NCI-H187 treated with DMSO at 0.1 percent for 48 hours (cell line): ENCODE results near the gene C2CD4B.
A peak's percentile ranks its signal among the peaks of the same experiment; 100 is the strongest.

Experiments used
- DNase-seq: peaks from one replicate; lab custom pipeline; 2025; lab: John Stamatoyannopoulos, UW

C2CD4B gene

DNA sequence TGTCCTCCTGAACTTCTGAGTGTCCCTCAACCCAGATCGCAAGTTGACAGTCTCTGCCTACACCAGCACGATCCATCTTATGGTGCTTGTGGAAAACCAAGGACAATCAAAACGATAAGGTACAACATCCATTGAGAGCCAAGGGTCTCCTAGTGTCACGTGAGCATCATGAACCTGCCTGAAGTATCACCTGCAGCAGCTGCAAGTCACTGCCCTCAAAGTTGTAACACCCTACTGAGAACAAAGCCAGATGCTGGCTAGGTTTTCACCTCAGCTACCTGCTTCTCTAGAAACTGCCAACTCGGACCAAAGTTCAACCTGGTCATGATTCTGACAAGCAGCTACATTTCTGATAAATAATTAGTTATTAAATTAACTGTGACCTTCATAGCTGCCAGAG is 17.5 kb downstream of the C2CD4B start:
- DNase-seq = no peak

DNA sequence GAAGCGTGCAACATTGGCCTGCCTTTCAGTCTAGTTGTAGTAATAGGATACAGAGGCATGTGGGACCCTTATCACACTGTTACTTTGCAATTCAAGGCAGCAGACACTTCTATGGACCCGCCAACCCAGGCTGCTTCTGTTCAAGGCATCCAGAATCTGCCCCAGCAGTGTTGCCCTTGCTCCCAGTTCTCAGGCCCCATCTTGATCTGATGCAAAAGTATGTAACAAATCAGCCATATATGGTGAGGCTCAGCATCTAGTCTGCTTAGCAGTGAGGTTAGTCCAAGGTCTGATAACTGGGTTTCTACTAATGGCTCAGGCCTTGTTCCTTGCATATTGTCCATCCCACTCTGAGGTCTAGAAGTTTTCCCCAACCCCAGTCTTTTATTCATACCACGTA is 17.9 kb downstream of the C2CD4B start:
- no peak for DNase-seq

DNA sequence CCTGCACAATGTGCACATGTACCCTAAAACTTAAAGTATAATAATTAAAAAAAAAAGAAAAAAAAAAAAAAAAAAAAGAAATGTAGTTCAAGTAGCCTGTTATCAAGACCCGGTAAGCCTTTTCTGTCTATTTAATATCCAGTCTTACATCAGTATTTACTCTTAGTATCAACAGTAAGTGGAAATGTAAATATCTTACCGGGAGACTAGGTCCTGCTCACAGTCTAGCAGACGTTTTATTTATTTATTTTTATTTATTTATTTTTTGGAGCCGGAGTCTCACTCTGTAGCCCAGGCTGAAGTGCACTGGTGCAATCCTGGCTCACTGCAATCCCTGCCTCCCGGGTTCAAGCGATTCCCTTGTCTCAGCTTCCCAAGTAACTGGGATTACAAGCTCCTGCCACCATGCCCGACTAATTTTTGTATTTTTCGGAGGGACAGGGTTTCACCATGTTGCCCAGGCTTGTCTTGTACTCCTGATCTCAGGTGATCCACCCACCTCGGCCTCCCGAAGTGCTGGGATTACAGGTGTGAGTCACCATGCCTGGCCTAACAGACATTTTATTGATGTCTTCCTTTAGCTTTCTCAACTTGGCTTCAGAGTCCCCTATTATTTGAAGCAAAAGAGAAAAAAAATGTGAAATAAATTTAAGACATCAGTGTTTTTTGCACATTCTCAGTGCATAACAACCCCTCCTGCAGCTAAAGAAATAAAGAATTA is 19.9 kb downstream of the C2CD4B start:
- DNase-seq = no peak

DNA sequence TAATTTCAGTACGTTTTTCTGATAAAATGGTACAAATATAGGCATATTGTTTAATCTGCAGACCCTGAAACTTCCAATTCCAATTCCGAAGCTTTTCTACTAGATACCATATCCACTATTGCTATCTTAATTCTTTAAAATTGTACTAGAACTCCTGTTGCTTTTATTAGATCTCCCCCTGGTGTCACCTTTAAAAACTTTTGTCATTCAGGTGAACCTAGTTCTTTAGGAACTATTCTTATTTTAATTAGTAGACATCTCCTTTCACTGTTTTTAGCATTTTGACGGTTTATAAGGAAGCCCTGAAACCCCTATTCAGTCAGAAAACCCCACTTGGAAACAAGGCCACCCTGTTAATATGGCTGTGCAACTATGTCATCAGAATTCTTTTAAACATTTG is 22.3 kb downstream of the C2CD4B start:
- no peak for DNase-seq

DNA sequence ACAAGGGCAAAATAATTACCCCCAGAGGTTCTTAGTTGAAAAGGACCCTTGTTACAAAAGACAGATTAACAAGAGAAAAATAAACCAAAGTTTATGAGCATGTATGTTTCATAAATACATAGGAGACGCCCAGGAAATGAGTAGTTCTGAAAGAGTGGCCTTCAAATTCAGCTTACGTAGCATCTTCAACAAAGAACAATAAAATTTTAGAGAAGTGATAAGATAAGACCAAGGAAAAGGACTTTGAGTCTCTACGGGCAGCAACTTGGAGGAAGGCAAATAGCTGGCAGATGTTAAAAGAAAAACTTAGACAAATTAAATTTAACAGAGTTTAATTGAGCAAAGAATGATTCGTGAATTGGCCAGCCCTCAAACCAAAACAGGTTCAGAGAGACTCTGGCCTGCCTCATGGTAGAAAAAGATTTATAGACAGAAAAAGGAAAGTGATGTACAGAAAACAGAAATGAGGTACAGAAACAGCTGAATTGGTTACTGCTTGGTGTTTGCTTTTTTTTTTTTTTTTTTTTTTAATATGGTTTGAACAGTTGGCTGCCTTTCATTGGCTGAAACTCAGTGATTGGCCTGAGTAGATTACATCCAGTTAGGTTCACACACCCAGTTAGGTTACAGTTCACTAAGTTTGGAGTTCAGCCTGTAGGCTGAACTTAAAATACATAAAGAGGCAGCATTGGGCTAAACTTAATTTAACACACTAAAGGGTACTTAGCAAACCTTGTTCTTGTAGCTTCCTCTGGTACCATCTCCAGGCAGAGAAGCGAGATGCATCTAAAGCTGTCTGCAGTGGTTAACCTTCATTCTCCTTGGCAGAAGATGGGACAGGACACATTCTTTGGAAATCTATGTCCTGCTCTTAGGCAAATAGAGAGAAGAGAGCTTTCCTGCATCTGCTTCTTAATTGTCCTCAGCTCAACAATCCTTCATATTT is 23.2 kb downstream of the C2CD4B start:
- DNase-seq = no peak

DNA sequence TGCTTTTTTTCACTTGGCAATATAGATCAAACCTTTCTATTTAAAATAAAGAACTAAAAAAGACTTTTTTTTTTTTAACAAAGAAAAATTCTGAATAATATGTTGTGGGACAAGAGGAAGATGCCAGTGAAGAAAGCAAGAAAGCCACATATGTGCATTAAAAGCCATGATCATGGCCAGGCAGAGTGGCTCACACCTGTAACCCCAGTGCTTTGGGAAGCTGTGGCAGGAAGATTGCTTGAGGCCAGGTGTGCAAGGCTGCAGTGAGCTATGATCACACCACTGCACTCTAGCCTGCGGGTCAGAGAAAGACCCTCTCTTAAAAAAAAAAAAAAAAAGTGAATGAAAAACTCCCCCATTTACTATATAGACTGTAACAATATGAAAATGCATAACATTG is 23.9 kb downstream of the C2CD4B start:
- no peak for DNase-seq

DNA sequence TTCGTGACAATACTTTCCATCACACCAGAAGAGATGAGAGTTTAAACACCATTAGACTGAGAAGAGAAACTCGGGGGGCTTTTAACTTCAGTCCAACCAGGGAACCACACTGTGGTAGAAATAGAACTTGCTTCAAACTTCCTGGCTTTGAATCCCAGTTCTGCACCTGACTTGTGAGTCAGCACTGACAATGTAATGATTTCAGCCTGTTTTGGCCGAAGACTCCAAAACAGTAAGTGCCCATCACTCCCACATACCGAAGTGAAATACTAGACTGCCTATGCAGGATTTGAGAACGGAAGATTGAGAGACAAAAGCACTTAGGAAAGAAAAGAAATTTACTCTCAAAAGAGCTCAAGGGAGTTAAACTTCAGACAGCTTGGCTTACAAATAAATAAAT is 27.0 kb downstream of the C2CD4B start:
- DNase-seq = no peak

DNA sequence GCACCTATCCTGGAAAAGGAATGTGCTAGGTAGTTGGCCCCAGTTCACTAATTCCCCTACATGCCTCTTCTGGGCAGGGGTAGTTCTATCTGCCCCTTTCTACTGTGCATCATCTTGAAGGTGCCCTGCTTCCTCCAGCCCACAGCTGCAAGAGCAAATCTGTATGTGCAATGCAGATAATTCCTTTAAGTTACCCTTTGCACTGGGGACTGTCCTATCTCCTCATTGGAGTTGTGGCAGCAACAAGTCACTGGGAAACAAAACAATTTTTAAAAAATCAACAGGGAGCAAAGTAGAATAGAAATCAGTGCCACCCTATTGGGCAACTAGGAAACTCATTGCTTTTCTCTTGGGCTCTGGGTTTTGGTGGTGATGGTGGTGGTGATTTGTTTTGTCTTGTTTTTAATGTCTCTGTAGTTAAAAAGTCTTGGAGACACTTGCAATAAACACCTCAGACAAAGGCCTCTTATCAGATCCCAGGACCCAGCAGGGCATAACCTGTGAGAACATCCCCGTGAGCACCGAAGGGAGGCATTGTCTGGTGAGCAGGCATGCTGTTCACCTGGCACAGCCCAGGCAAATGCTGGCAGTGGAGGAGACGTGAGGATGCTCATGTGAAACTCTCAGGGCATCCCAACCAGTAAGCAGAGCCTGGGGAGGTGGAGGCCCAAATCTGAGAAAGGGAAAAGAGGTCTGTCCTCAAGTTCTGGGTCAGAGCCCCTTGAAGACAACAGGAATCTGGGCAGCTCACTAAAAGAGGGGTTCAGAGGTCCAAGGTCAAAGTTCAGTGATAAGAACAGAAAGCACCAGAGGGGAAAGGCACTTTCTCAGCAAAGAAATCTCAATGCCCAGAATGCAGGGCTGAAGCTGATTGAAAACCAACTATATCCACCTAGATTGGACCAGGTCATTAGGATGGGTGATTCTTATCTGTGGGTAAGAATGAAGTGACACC is 27.9 kb downstream of the C2CD4B start:
- DNase-seq = no peak

DNA sequence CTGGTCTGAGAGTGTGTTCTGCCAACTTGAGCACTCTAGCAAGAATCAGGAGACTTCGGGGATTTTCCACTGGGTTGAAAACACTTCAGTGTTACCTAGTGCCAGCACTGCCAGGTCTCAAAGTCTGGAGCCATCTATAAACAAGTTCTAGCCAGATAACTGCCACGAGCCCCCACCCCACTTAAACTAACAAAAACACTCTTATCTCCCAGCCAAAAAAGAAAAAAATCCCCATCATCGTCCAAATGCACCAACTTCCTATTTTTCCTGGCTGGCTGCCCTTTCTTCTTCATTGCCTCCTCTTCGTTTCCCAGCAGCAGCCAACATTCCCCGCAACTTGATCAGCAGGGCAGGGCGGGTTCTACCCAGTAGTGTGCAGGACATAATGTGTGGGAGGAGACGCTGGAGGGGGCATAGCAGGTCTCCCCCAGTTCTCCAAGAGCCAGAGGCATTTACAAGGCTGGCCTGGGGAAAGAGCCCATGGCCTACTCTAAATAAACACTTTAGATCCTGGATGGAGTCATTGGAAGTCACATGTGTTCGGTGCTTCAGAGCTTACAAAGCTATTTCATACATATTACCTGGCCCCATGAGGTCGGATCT is 29.5 kb downstream of the C2CD4B start:
- no peak for DNase-seq

DNA sequence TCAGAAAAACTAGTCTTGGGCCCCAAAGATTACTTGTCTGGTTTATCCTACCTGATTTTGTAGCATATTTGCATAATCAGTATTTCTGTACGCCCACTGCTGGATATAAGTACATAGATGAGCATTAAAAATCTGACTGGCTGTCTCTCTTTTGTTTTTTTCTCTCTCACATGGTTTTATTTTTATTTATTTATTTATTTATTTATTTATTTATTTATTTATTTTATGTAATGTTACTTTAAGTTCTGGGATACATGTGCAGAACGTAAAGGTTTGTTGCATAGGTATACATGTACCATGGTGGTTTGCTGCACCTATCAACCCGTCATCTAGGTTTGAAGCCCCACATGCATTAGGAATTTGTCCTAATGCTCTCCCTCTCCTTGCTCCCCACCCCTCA is 31.9 kb downstream of the C2CD4B start:
- DNase-seq = no peak

DNA sequence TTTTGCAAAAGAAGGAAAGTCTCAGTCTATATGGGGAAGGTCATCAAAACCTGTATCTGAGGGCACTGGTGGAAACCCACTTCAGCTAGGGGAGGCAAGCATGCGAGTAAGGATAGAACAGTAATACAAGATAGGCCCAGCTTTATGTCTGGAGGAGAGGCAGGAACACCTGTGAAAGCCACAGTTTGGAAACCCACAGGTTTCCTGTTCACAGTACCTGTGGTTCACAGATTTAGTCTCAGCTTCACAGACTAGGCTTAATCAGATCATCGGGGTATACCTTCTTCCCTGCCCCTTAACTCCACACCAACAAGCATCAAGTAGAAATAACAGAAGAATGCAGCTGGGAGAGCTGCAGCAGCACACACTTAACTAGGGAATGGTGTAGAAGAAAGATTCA is 36.2 kb downstream of the C2CD4B start:
- DNase-seq = no peak

DNA sequence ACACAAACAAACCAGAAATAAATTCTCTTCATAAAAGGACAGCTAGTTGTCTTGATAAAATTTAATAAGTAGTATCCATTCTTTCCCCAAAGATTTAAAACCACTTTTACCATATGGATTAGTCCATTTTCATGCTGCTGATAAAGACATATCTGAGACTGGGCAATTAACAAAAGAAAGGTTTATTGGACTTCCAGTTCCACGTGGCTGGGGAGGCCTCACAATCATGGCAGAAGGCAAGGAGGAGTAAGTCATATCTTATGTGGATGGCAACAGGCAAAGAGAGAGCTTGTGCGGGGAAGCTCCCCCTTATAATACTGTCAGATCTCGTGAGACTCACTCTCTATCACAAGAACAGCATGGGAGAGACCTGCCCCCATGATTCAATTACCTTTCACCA is 38.7 kb downstream of the C2CD4B start:
- no peak for DNase-seq

DNA sequence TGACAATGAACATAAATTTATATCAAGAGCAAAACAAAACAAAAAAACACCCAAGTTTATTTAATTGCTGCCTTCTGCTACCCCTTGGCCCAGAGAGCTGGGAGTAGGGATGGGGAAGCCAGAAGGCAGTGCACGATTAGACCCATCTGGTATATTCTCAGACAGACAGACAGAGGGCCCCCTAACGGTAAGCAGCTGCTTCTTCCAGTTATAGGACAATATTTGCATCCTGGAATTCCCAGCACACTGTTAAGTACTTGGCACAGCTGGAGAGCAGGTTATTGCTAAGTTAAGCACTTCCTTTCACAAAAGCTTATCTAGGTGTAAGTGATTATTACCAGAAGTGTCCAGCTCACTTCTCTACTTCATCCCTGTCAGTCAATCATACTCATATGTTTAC is 39.3 kb downstream of the C2CD4B start:
- peak; percentile 63 for DNase-seq

DNA sequence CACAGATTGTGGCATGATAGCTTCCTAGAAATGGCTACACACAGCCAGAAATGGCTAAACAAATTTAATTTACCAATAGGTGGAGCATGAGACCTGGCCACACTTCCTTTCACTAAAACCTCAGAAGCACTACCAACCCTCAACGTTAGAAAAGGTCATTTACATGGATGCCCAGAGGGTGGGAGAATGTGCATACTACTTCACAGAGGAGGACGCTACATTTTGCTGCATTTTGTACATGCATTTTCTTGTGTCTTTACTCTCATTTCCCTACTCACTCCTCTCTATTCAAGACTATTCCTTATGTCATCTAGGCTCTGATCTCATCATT is 40.1 kb downstream of the C2CD4B start:
- no peak for DNase-seq

DNA sequence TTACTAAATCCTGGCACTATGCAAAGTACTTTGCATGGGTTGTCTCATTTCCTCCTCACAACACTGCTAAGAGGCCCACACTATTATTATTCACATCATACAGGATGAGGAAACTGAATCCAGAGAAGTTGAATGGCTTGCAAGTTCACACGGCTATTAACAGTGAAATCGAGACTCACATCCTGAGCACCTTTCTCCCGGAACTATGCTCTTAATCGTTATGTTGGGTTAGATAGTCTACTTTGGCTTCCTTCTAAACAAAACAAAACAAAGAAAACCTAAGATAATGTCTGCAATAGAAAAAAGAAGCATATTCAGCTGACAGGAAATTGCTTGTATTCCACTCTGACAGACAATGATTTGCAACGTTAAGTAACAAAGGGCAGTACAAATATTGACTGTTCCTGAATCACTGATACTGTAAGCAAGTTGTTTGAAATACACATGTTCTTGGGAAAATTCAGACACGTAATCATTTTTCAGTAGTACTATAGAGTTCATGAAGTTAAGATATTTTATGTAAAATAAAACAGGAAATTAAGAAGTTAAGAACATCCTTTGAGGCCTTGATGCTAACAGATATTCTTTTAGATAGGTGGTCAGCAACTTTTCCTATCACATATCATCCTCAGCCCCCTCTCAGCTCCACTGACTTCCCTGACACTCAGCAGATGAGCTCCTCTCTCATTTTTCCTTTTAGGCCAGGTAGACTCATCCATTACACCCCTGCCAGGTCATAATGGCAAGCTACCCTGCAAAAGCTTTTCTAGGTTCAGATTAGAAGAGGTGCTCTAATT is 40.7 kb downstream of the C2CD4B start:
- DNase-seq = no peak

DNA sequence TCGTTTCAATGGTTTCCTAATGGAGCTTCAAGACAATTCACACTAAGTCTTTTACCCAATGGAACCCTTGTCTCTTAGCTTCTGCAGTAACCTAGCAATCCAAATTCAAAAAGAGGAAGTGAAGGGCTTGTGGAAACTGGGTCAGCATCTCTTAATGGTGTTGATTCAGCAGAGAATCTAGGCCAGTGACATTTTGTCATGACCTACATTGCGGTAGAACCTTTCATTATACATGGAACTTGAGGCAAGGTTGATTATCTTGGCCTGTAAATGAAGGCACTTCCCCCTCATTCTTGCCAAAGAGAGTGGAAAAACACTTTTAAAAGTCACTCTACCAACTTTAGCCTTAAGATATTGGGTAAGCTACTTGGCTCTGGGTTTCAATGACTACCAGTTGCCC is 42.8 kb downstream of the C2CD4B start:
- DNase-seq = no peak

DNA sequence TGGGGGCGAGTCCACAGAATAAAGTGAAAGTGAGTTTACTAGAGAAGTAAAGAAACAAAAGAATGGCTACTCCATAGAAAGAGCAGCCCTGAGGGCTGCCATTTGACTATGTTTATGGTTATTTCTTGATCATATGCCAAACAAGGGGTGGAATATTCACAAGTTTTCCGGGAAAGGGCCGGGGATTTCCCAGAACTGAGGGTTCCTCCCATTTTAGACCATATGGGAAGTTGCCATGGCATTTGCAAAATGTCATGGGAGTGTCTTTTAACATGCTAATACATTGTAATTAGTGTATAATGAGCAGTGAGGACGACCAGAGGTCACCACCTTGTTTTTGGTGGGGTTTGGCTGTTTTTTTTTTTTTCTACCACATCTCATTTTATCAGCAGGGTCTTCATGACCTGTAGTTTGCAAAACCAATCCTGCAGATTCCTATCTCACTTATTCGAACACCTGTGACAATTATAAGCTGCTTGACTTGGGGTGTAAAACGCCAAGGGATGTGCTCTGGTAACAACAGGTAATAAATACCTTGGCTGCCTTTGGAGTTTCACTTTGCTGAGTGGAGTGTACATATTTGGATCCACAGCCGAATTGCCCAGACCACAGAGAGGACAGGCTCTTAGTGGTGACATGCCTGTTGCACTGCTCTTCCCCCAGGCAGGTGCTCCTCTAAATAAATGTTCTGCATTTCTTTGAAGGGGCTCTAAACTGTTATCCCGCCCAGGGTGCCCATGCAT is 43.6 kb downstream of the C2CD4B start:
- no peak for DNase-seq

DNA sequence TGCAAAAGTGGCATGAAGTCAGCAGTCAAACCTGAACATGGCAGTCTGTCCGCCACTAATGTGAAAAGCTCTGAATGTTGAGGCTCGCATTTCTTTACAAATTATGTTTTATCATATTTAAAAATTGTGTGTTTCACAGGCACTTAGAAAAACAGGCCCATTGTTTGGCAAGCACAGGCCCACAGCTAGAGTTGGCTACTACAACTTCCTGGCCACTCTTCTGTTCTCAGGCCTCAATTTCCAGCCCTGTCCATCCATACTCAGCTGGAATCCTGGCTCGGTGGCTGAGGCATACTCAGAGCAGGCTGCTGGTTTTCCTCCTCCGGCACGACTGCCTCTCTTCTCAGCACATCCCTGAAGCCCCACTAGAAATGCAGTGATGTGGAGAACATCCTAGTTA is 44.3 kb downstream of the C2CD4B start:
- no peak for DNase-seq

DNA sequence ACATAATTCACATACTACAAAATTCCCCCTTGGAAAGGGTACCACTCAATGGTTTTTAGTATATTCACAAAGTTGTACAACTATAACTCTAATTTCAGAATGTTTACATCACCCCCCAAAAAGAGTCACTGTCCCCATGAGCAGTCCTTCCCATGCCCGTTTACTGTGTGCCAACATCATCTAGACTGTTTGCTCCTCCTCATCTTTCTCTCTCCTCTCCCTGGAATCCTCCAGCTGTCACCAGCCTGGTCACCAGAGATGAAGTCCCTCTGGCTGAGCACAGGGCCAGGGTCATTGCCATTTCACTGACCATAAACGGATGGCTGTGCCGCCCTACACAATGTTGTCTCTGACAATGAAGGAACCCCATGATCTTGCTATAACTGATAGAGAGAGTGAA is 45.2 kb downstream of the C2CD4B start:
- no peak for DNase-seq

DNA sequence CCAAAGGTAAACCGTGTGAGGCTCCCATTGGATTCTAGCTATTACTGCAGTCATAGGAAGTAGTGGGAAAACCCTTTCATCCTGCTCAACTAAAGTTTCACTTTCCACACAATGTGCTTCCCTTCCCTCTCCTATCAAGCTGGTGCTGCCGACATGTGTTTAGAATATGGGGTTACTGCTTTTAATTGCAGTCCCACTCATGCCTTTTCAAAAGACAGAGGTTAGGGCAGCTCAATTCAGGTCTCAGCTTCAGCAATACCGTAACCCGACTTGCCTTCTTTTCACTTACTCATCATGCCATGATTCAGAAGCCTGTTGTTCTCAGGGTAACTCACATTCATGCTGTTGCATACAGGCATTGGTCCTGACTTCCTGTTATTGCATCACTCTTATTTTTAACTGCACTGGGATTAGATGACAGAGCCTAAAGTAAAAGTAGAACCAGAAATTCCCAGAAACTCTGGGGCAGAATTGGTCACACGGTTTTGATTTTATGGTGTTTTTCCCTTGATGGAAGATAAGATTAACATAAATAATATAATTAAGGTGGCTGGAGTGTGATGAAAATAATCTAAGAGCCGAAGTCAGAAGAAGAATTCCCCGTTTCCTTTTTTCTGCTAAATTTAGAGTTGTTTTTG is 45.7 kb downstream of the C2CD4B start:
- no peak for DNase-seq
